Activated CD8-positive, alpha-beta memory T cell treated with anti-CD3 and anti-CD28 coated beads for 4 hours (primary cell): Measurements from ENCODE around the gene C11orf21.

Experiments
- DNase-seq, 2 donors: peaks; one replicate each; pipeline ENCODE4 v3.0.0-alpha.2; 2020; ENCODE audit warnings: low read depth in 2 of 2

Gene C11orf21

DNA sequence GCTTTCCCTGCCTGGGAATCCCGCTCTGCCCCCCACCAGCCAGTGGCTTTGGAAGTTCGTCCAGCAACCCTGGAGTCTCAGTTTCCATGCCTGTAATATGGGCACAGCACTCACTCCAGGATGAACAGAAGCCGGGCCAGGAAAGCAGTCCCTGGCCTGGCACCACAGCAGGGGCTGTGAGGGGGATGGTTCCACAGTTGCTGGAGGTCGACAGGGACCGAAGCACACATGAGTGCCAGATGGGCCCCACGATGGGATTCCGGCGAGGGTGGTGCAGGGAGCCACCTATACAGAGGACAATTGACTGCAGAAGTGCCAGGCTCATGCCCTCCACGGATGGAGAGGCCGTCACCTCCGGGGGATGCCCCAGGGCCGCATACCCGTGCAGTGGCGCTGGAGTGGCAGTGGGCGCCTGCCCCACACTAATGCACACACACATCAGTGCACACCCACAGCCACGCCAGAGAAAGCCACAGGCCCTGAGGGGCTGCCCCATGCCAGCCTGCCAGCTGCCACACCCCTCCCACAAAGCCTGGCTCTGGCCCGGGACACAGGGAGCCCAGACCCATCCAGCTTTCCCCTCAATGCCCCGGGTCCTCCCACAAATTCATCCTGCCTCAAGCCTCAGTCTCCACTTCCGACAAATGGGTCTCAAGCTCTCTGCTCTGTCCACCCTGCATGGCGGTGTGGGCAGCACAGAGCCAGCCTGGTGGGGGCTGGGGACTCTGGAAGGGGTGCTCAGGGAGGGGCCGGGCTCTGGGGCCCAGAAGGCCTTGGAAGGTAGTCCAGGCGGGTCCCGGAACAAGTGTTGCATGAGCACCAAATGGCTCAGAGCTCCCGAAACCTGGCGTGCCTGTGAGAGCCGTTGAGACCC lies 41.0 kb downstream of the C11orf21 start:
- DNase-seq, result no peak

- no peak for DNase-seq
Observed at GRCh38 chr11:2259897-2260451, 41.7 kb downstream of the C11orf21 start.

DNA sequence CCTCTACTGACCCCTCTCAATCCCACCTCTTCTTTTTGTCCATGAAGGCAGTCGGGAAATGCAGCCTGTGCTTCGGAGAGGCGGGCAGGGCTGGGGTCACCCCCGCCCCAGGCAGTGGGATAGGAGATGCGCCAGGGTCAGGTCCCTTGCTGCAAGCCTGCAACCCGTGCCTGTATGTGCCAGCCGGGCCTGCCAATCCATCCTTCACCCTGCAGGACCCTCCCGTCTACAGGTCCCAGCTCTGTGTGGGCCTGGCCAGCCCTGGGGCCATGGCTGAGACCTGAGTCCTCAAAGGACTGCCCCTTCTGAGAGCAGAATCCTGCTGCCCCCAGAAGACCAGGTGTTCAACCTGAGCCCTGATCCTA lies 42.3 kb downstream of the C11orf21 start:
- DNase-seq, result no peak

GRCh38 chr11:2258501-2259465 lies 42.9 kb downstream of the C11orf21 start:
- no peak for DNase-seq

GRCh38 chr11:2256951-2257700 lies 44.6 kb downstream of the C11orf21 start:
- no peak for DNase-seq

DNA sequence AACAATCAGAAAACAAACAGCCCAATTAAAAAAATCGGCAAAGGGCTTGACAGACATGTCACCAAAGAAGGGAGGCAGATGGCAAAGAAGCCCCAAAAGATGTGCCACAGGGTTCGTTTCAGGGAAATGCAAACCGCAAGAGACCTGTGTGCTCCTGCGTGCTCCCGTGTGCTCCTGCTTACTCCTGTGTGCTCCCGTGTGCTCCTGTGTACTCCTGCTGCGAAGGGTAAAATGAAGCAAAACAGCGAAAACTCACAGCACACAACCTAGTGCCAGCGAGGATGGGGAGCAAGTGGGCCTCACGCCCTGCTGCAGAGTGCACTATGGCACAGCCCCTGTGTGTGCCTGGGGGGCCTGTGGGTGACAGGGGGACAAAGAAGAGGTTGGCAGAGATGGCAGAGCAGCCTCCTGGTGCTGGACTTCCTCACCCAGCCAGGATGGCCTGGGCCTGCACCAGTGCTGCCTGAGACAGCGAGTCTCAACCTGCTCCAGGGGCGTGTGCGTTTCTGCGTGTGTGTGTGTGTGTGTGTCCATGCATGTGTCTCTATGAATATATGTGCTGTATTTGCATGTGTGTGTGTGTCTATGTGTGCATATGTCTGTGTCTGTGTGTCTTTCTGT lies 45.3 kb downstream of the C11orf21 start:
- DNase-seq, result no peak

GRCh38 chr11:2252018-2252417 lies 49.7 kb downstream of the C11orf21 start:
- no peak for DNase-seq

DNA sequence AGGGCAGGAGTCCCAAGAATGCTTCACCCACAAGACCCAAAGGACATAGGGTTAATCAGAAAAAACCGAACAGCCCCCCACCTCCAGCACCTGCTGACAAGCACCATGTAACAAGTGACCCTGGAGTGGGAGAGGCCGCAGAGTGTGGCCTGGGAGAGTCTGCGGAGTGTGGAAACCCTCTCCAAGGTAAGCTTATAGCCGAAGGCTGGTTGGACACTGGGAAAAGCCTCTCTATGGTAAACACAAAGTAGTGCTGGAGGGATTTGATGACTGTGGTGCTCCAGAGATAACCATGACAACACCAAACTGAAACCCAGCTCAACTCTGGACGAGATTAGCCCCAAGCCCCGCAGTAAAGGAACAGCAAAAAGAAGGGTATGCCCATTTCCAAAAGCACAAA lies 50.6 kb downstream of the C11orf21 start:
- DNase-seq, result no peak

- DNase-seq, result no peak
Observed at GRCh38 chr11:2250485-2250884, 51.2 kb downstream of the C11orf21 start.

DNA sequence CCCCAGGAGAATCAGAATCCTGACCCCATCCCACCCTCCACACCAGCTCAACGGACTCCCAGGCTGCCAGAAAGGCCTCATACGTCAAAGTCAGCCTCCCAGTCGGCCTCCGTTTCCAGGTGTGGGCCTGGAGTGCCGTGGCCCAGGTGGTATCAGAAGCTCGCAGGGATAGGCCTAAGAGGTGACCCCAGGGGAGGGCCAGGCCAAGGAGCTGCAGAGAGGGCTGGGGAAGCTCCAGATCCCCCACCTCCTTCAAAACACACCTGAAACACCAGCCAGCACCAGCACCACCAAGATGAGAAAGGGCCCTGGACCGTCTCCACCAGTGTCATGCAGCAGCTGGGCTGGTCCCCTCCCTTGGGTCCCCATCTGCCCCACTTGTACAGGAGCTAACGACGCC lies 51.7 kb downstream of the C11orf21 start:
- no peak for DNase-seq

GRCh38 chr11:2249189-2249916 lies 52.4 kb downstream of the C11orf21 start:
- DNase-seq, result no peak

DNA sequence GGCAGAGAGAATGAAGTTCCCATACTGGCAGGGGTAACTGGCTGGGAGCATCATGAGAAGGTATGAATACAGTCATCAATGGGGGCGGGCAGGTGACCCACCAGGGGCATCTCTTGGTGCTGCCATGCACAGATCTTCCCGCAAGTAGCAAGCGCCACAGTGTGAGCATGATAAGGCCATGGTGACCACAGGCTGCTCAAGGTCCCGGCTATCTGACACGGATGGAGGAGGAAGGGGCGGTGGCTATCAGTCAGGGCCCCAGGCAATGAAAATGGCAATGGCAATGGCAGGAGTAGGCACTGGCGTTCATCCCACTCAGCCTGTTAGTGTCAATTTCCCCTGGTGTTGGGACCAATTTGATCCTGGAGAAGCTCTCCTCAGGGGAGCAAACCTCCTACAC lies 53.0 kb downstream of the C11orf21 start:
- DNase-seq, result no peak

DNA sequence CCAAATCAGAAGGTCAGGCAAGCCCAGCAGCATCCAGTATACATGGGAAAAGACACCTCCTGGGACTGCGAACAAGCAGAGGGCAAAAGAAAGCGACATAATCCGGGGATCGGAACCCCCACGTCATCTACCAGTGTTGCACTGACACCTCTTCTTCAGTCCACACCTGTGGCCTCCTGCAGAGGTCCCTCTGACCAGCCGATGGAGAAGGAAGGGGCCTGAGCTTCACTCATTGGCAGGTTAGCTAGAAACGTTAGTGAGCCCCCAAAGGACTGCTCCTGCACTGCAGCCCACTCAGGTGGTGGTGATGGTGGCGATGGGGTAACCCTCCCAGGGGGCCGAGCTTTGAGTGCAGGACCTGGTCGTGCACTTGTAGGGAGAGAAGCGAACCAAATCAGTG lies 53.5 kb downstream of the C11orf21 start:
- DNase-seq, result no peak

GRCh38 chr11:2247496-2247895 lies 54.2 kb downstream of the C11orf21 start:
- DNase-seq, result no peak
